ENCODE results near the gene POLR1A.

- no peak for TF ChIP-seq MAX (IDR thresholded peaks at IDR 0.05; ENCODE audit: low read depth, low read length)
- TF ChIP-seq CTCF (IDR thresholded peaks at IDR 0.05; ENCODE audit: low read depth, low read length): no peak
- TF ChIP-seq POLR2A (IDR thresholded peaks at IDR 0.05; ENCODE audit: extremely low read depth, insufficient read length): no peak
These were observed 99.2 kb downstream of the POLR1A start for GRCh38 chr2:86006524-86006923.

Measured in NB4 (cell line).